H1 (cell line): ENCODE data around the gene CYP26A1. TPM values are rescaled to one million over a fixed set of nuclear protein-coding genes. Genes with fewer than 3 reads are reported as not detected.

Experiments used
- CTCF ChIA-PET: fragments of 300-600 bp; sonication (Branson Sonifier 250); formaldehyde crosslinking; loops from one replicate; lab custom pipeline; 2021; ENCODE audit not compliant: partially characterized antibody; lab: Charles Lee
- POLR2A ChIA-PET: fragments of 300-600 bp; sonication (Branson Sonifier 250); formaldehyde crosslinking; loops from one replicate; lab custom pipeline; 2021; ENCODE audit warnings: inconsistent platforms; ENCODE audit not compliant: partially characterized antibody; lab: Charles Lee
- DNase-seq, 2 experiments: peaks; one replicate each; pipeline versions ENCODE4 v3.0.0 to v3.0.0-alpha.2; 2010 to 2022; ENCODE audit warnings: low spot score in 2 of 2, low read depth in 1 of 2, mixed read lengths in 1 of 2
- FAIRE-seq: peaks from 2 replicates; lab custom pipeline; 2011; peaks lifted over from hg19 to GRCh38; lab: Jason Lieb, UNC
- H2AFZ ChIP-seq: 2 replicates; pipeline ENCODE4 v1.8.1; 2012; ENCODE audit warnings: low read length, inconsistent platforms
- H2AK5ac ChIP-seq: 2 replicates; pipeline ENCODE4 v1.6.1; 2013; ENCODE audit warnings: low read depth, low read length
- H2BK120ac ChIP-seq: replicated peaks from 2 replicates; pipeline ENCODE3; 2013; ENCODE audit warnings: low read depth, low read length, inconsistent platforms
- H2BK12ac ChIP-seq: 2 replicates; pipeline ENCODE4 v1.6.1; 2013; ENCODE audit warnings: low read depth, low read length
- H2BK15ac ChIP-seq: 2 replicates; pipeline ENCODE4 v1.6.1; 2013; ENCODE audit warnings: low read length
- H2BK20ac ChIP-seq: 2 replicates; pipeline ENCODE4 v1.6.1; 2013; ENCODE audit warnings: low read length
- H2BK5ac ChIP-seq: 2 replicates; pipeline ENCODE4 v1.6.1; 2013; ENCODE audit warnings: low read depth, low read length
- H3K14ac ChIP-seq: 2 replicates; pipeline ENCODE4 v1.6.1; 2013; ENCODE audit warnings: inconsistent platforms; ENCODE audit not compliant: insufficient read length
- H3K18ac ChIP-seq: 2 replicates; pipeline ENCODE4 v1.6.1; 2013; ENCODE audit warnings: low read length; ENCODE audit errors: extremely low read depth
- H3K23ac ChIP-seq: 2 replicates; pipeline ENCODE4 v1.6.1; 2013; ENCODE audit warnings: inconsistent platforms; ENCODE audit not compliant: insufficient read length
- H3K23me2 ChIP-seq: 2 replicates; pipeline ENCODE4 v1.6.1; 2013; ENCODE audit warnings: low read depth, low read length
- H3K27ac ChIP-seq: 2 replicates; pipeline ENCODE4 v1.6.1; 2011; ENCODE audit warnings: low read depth, low read length, inconsistent platforms
- H3K27me3 ChIP-seq, 4 experiments: replicated peaks in 1 of 4; 1 replicate in 1 of 4; 2 replicates in 3 of 4; pipeline versions ENCODE4 v1.6.1 to v1.8.1; 2011 to 2013; ENCODE audit warnings: low read length in 3 of 4, mild to moderate bottlenecking in 3 of 4, inconsistent platforms in 2 of 4, mixed read lengths in 2 of 4, moderate library complexity in 1 of 4; ENCODE audit not compliant: control insufficient read depth in 3 of 4, insufficient read depth in 3 of 4; ENCODE audit errors: extremely low read depth in 1 of 4
- H3K36me3 ChIP-seq, 4 experiments: 2 replicates each; pipeline versions ENCODE4 v1.6.1 to v1.8.1; 2011 to 2013; ENCODE audit warnings: mild to moderate bottlenecking in 4 of 4, low read length in 3 of 4, moderate library complexity in 2 of 4, control low read depth in 1 of 4, inconsistent platforms in 1 of 4; ENCODE audit not compliant: insufficient read depth in 4 of 4, control insufficient read depth in 2 of 4
- H3K4ac ChIP-seq: replicated peaks from 2 replicates; pipeline ENCODE3; 2013; ENCODE audit warnings: low read length, low read depth, mixed read lengths, inconsistent platforms; ENCODE audit not compliant: insufficient read length
- H3K4me1 ChIP-seq, 4 experiments: replicated peaks in 1 of 4; 1 replicate in 1 of 4; 2 replicates in 3 of 4; pipeline versions ENCODE4 v1.6.1 to v1.8.1; 2011 to 2013; ENCODE audit warnings: low read length in 3 of 4, inconsistent platforms in 2 of 4, mixed read lengths in 1 of 4; ENCODE audit not compliant: insufficient read depth in 4 of 4, control insufficient read depth in 3 of 4
- H3K4me2 ChIP-seq, 2 experiments: 2 replicates each; pipeline versions ENCODE4 v1.6.1 to v1.8.1; 2011 to 2013; ENCODE audit warnings: low read depth in 2 of 2, low read length in 2 of 2, control low read depth in 1 of 2, inconsistent platforms in 1 of 2, mild to moderate bottlenecking in 1 of 2; ENCODE audit not compliant: insufficient read depth in 1 of 2
- H3K4me3 ChIP-seq, 4 experiments: fragments of 200-600, 300-600 bp in 1 of 4; sonication (generic), shearing (Covaris generic), sonication (Bioruptor Twin) in 1 of 4; 2 replicates each; pipeline versions ENCODE4 v1.5.1 to v1.8.1; 2011 to 2016; ENCODE audit warnings: low read length in 4 of 4, low read depth in 3 of 4, control low read depth in 2 of 4, inconsistent platforms in 2 of 4, mild to moderate bottlenecking in 2 of 4, mixed read lengths in 1 of 4, moderate library complexity in 1 of 4; ENCODE audit not compliant: insufficient read depth in 2 of 4; ENCODE audit errors: extremely low read depth in 1 of 4
- H3K56ac ChIP-seq: replicated peaks from 2 replicates; pipeline ENCODE3; 2013; ENCODE audit warnings: low read depth, mild to moderate bottlenecking, mixed read lengths, low read length, inconsistent platforms; ENCODE audit not compliant: insufficient read length
- H3K79me1 ChIP-seq: 2 replicates; pipeline ENCODE4 v1.6.1; 2013; ENCODE audit warnings: low read depth, low read length, control low read depth
- H3K79me2 ChIP-seq, 2 experiments: 2 replicates each; pipeline versions ENCODE4 v1.6.1 to v1.8.1; 2012 to 2013; ENCODE audit warnings: low read length in 2 of 2, mild to moderate bottlenecking in 2 of 2, inconsistent platforms in 1 of 2; ENCODE audit not compliant: insufficient read depth in 2 of 2, control insufficient read depth in 1 of 2
- H3K9ac ChIP-seq, 4 experiments: replicated peaks in 1 of 4; 1 replicate in 1 of 4; 2 replicates in 3 of 4; pipeline versions ENCODE4 v1.6.1 to v1.8.1; 2011 to 2013; ENCODE audit warnings: low read depth in 3 of 4, low read length in 3 of 4, control low read depth in 2 of 4, mild to moderate bottlenecking in 2 of 4, moderate library complexity in 2 of 4, inconsistent platforms in 1 of 4; ENCODE audit errors: extremely low read depth in 1 of 4
- H3K9me3 ChIP-seq, 2 experiments: 2 replicates each; pipeline versions ENCODE4 v1.6.1 to v1.8.1; 2012 to 2013; ENCODE audit warnings: mild to moderate bottlenecking in 2 of 2, moderate library complexity in 2 of 2, control low read depth in 1 of 2, inconsistent platforms in 1 of 2, low read depth in 1 of 2, low read length in 1 of 2, mixed read lengths in 1 of 2; ENCODE audit not compliant: insufficient read depth in 2 of 2
- H4K20me1 ChIP-seq, 2 experiments: replicated peaks in 1 of 2; 2 replicates each; pipeline versions ENCODE3 to v1.8.1; 2011 to 2013; ENCODE audit warnings: inconsistent platforms in 2 of 2, low read length in 2 of 2, mild to moderate bottlenecking in 1 of 2; ENCODE audit not compliant: insufficient read depth in 2 of 2, control insufficient read depth in 1 of 2
- H4K5ac ChIP-seq: 2 replicates; pipeline ENCODE4 v1.6.1; 2013; ENCODE audit warnings: low read length, low read depth, mixed read lengths, inconsistent platforms; ENCODE audit not compliant: insufficient read length
- H4K8ac ChIP-seq: 2 replicates; pipeline ENCODE4 v1.8.0; 2013; ENCODE audit warnings: mild to moderate bottlenecking, moderate library complexity, low read length, inconsistent platforms; ENCODE audit not compliant: insufficient read depth; ENCODE audit errors: extremely low read depth
- H4K91ac ChIP-seq: replicated peaks from 2 replicates; pipeline ENCODE3; 2013; ENCODE audit warnings: low read length, mixed read lengths, inconsistent platforms; ENCODE audit not compliant: insufficient read length
- WGBS, 2 experiments: shearing (Covaris generic) in 1 of 2; methylation state at CpG; one replicate each; pipeline versions ENCODE4 v1.1.6 to v1.1.7; 2013 to 2015; ENCODE audit warnings: low lambda C conversion rate in 2 of 2, mixed read lengths in 2 of 2, inconsistent platforms in 1 of 2, low coverage in 1 of 2, missing lambda C conversion rate in 1 of 2; ENCODE audit not compliant: insufficient replicate concordance in 2 of 2, insufficient coverage in 1 of 2, insufficient read length in 1 of 2; ENCODE audit errors: extremely low coverage in 1 of 2, missing lambda C conversion rate in 1 of 2; 5-methylcytosine and 5-hydroxymethylcytosine counted together
- polyA plus RNA-seq, 7 experiments: library from polyadenylated mRNA; depleted of rRNA in 3 of 7; stranded (reverse) in 5 of 7; unstranded in 2 of 7; fragments of >200 nt in 5 of 7; fragments of 200-250 nt in 2 of 7; gene quantifications; 1 replicate in 5 of 7; 2 replicates in 1 of 7; 4 replicates in 1 of 7; pipeline versions ENCODE4 v1.2.1 to v1.2.3, GENCODE V29; 2011 to 2013; ENCODE audit warnings: missing spikeins in 2 of 7, mixed read lengths in 2 of 7
- total RNA-seq: library from RNA; stranded (reverse); fragmentation: NEBNext Ultra II Directional; extraction: Animal tissue kit (Norgen Biotek cat#: 25700); gene quantifications from 2 replicates; pipeline ENCODE4 v1.2.1, GENCODE V29; 2021

The CYP26A1 gene
- total and polyA plus RNA-seq, 2 of the 8 experiments (the other 6 are each of a cell fraction or from before 2014, with no cell fraction given) = 5.0 to 9.1 TPM

- Histone ChIP-seq H3K23me2 (no peaks in the 10 kb centered on the region), H4K8ac (no peak overlapping the region), H3K4me1 (peaks cover 0 to 8% (median 3%) of the 10 kb centered on the region in 4 experiments; a peak in 4 of 7 replicates), H2BK120ac (no peak overlapping the region), H3K36me3 (no peaks in the 10 kb centered on the region), H4K20me1 (no peaks in the 10 kb centered on the region), H3K23ac (no peak overlapping the region), H3K4ac (no peak overlapping the region), H2BK15ac (no peak overlapping the region), H3K79me1 (no peaks in the 10 kb centered on the region), H2BK20ac (no peak overlapping the region), H3K27ac (no peak overlapping the region), H4K91ac (no peak overlapping the region), H3K14ac (no peak overlapping the region), H2AK5ac (no peak overlapping the region), H3K4me3 (no peak overlapping the region), H4K5ac (no peak overlapping the region), H3K9me3 (no peaks in the 10 kb centered on the region), H3K56ac (no peak overlapping the region), H2AFZ (no peak overlapping the region), H3K79me2 (no peaks in the 10 kb centered on the region), H3K4me2 (no peak overlapping the region), H2BK5ac (no peak overlapping the region), H2BK12ac (no peak overlapping the region), H3K18ac (no peak overlapping the region), H3K27me3 (no peaks in the 10 kb centered on the region), H3K9ac (no peak overlapping the region)
- DNase-seq (no peak), FAIRE-seq (no peak)
- POLR2A ChIA-PET = no interaction called here
- 76% methylated on average over 1 of the region's 1 CpG; no CpG with 5 or more reads in 1 of the 2 experiments for WGBS, 2 experiments
- CTCF ChIA-PET = interaction anchor here (0.8 to 2.2 kb wide), 14 partner anchors 8 to 508 kb away, joined by 3 to 8 read pairs (median 3); partner anchors contain the start of genes CYP26C1 and EXOC6
Measured at GRCh38 chr10:93034426-93034825, 39.3 kb upstream of the CYP26A1 start.
